ENCODE results near the gene HSPG2.
"Not testable (repeated sequence)": the region's sequence is repeated elsewhere in the genome, so short reads cannot be mapped to it uniquely, and the experiment has no call there.

Gene HSPG2

GRCh38 chr1:21781815-21782348, 155.2 kb downstream of the HSPG2 start:
- DNase-seq = no peak

GRCh38 chr1:21779613-21780521, 157.2 kb downstream of the HSPG2 start:
- no peak for DNase-seq

GRCh38 chr1:21778405-21778727, 158.7 kb downstream of the HSPG2 start:
- DNase-seq = no peak

GRCh38 chr1:21776925-21777324, 160.2 kb downstream of the HSPG2 start:
- DNase-seq = not testable (repeated sequence)

- no peak for DNase-seq
Observed at GRCh38 chr1:21775985-21776562, 161.0 kb downstream of the HSPG2 start.

GRCh38 chr1:21775550-21775914, 161.6 kb downstream of the HSPG2 start:
- no peak for DNase-seq

GRCh38 chr1:21774835-21775549, 162.1 kb downstream of the HSPG2 start:
- no peak for DNase-seq

- DNase-seq = no peak
Observed at GRCh38 chr1:21773585-21773984, 163.5 kb downstream of the HSPG2 start.
